Measurements from ENCODE around the gene M1AP. TPM values are rescaled to one million over a fixed set of nuclear protein-coding genes. Genes with fewer than 3 reads are reported as not detected.

Gene M1AP
- total RNA-seq, 4 donors from 2014 or later, result not detected

GRCh38 chr2:74552914-74553811 lies 95.0 kb downstream of the M1AP start:
- H3K36me3 ChIP-seq, result peaks cover 0 to 7% (median 0%) of the 10 kb centered on the region in 3 donors
- peak overlapping the region; percentile 7 to 88 (median 78) for H3K4me3 ChIP-seq
- H3K27ac ChIP-seq, result peak overlapping the region; percentile 18 to 87 (median 76)
- peaks cover 0 to 29% (median 13%) of the 10 kb centered on the region in 4 donors for H3K4me1 ChIP-seq
- no peak for DNase-seq
- no peaks in the 10 kb centered on the region for H3K9me3 ChIP-seq
- H3K27me3 ChIP-seq, result no peaks in the 10 kb centered on the region
- no peak for TF ChIP-seq POLR2A (IDR thresholded peaks at IDR 0.05)
- TF ChIP-seq, protein P1, sequence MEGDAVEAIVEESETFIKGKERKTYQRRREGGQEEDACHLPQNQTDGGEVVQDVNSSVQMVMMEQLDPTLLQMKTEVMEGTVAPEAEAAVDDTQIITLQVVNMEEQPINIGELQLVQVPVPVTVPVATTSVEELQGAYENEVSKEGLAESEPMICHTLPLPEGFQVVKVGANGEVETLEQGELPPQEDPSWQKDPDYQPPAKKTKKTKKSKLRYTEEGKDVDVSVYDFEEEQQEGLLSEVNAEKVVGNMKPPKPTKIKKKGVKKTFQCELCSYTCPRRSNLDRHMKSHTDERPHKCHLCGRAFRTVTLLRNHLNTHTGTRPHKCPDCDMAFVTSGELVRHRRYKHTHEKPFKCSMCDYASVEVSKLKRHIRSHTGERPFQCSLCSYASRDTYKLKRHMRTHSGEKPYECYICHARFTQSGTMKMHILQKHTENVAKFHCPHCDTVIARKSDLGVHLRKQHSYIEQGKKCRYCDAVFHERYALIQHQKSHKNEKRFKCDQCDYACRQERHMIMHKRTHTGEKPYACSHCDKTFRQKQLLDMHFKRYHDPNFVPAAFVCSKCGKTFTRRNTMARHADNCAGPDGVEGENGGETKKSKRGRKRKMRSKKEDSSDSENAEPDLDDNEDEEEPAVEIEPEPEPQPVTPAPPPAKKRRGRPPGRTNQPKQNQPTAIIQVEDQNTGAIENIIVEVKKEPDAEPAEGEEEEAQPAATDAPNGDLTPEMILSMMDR (IDR thresholded peaks at IDR 0.05), result no peak

DNA sequence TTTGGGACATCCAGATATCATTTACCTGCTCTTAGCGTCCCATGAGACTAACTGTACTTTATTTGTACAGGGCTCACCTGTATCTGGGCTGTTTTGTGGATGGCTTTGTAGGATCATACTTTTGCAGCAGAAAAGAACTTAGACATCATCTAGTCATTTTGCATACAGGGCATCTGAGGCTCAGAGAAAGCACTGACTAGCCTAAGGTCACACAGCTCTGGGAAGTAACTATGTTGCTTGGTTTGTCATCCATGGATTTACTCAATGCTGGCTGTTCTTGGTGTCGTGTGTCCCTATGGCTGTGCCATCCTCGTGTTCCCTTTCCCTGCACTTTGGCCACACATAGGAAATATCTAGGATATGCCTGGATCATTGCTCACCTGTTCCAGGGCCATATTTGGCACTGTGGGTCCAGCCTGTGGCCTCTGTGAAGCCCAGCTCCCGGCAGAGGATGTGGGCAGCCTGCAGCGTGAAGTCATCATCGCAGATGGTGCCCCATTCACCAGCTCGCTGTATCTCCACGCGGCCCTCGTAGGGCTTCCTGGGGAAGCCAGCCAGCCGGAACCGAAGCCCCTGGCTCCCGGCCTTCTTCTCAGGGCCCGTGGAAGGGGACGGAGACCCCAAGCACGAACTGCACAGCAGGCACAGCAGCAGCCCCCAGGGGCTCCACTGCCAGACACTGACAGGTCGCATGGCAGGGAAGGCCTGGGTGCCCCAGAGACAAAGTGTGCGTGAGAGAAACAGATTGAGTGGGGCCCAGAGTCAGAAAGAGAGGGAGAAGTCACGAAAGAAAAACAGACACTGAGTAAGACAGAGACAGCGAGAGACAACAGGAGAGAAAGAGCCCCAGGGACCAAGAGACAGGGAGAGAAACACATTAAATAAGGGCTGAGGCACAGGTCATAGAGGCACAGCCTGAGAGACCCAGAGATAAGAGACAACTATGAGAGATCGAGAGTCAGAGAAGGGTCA lies 95.9 kb downstream of the M1AP start:
- no peak for TF ChIP-seq POLR2A (IDR thresholded peaks at IDR 0.05)
- TF ChIP-seq, protein P1 (IDR thresholded peaks at IDR 0.05), result no peak
- peaks cover 0 to 29% (median 13%) of the 10 kb centered on the region in 4 donors for H3K4me1 ChIP-seq
- H3K4me3 ChIP-seq, result no peak overlapping the region
- H3K27ac ChIP-seq, result peak overlapping the region in 1 of 4 donors; percentile 31
- H3K27me3 ChIP-seq, result no peaks in the 10 kb centered on the region
- H3K9me3 ChIP-seq, result no peaks in the 10 kb centered on the region
- no peak for DNase-seq
- H3K36me3 ChIP-seq, result peaks cover 0 to 7% (median 0%) of the 10 kb centered on the region in 3 donors

- TF ChIP-seq, protein P1 (IDR thresholded peaks at IDR 0.05), result no peak
- TF ChIP-seq POLR2A (IDR thresholded peaks at IDR 0.05), result no peak
- H3K36me3 ChIP-seq, result peaks cover 0 to 4% (median 0%) of the 10 kb centered on the region in 3 donors
Observed at GRCh38 chr2:74551530-74551929, 96.6 kb downstream of the M1AP start.

DNA sequence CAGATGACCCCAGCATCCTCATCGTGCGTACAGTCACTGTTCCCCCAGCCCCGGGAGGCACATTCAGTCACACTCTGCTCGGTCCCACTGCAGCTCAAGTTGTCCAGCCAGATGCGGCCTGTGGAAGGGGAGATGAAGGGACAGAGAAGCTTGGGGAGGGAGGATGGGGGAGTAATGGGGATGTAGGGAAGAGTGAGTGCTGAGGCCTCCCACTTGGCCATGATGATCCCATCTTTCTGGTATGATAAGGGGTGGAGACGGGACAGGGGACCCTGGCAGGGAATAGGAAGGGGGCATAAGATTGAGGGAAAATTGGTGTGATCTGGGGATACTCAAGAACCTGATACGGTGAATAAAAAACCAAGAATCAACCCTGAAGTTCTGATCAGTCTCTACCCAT lies 97.9 kb downstream of the M1AP start:
- Histone ChIP-seq H3K9me3 (no peaks in the 10 kb centered on the region), H3K27ac (no peak overlapping the region), H3K27me3 (no peaks in the 10 kb centered on the region), H3K36me3 (no peaks in the 10 kb centered on the region), H3K4me1 (peaks cover 0 to 22% (median 10%) of the 10 kb centered on the region in 4 donors), H3K4me3 (no peak overlapping the region)
- no peak for DNase-seq
- TF ChIP-seq POLR2A (IDR thresholded peaks at IDR 0.05), result no peak
- TF ChIP-seq, protein P1 (IDR thresholded peaks at IDR 0.05), result no peak

More at GRCh38 chr2:74551530-74551929, 96.6 kb downstream of the M1AP start:
- Histone ChIP-seq H3K4me3 (no peak overlapping the region), H3K27ac (no peak overlapping the region), H3K4me1 (peaks cover 0 to 29% (median 13%) of the 10 kb centered on the region in 4 donors), H3K27me3 (no peaks in the 10 kb centered on the region), H3K9me3 (no peaks in the 10 kb centered on the region)
- DNase-seq, result no peak

All from Peyer's patch (tissue), 4 donors.